ENCODE measurements around the gene CYP2U1.

Gene CYP2U1

GRCh38 chr4:107988763-107989035, 57.4 kb downstream of the CYP2U1 start:
- no peak for DNase-seq

- DNase-seq: no peak
Measured at GRCh38 chr4:107989162-107989536, 57.8 kb downstream of the CYP2U1 start.

GRCh38 chr4:107989537-107990386, 58.4 kb downstream of the CYP2U1 start, which contains the start of gene HADH:
HADH (plus strand) TSS chr4:107989889; CDS start chr4:107989933, 44 bp downstream.
- DNase-seq: peak; percentile 95

- no peak for DNase-seq
Measured at GRCh38 chr4:107991945-107992630, 60.7 kb downstream of the CYP2U1 start.

- no peak for DNase-seq
Measured at GRCh38 chr4:107993969-107994368, 62.6 kb downstream of the CYP2U1 start.

- DNase-seq: no peak
Measured at GRCh38 chr4:107994894-107995293, 63.5 kb downstream of the CYP2U1 start.

GRCh38 chr4:107996949-107997788, 65.8 kb downstream of the CYP2U1 start:
- no peak for DNase-seq

GRCh38 chr4:107997794-107998193, 66.4 kb downstream of the CYP2U1 start:
- no peak for DNase-seq

GRCh38 chr4:107999932-108000539, 68.7 kb downstream of the CYP2U1 start:
- DNase-seq: no peak

- DNase-seq: no peak
Measured at GRCh38 chr4:108001540-108002135, 70.3 kb downstream of the CYP2U1 start.

All from activated CD8-positive, alpha-beta memory T cell treated with anti-CD3 and anti-CD28 coated beads, Interleukin-2, amount 50 U/mL, for 4 hours (primary cell).